ENCODE data around the gene HCFC1R1.

HCFC1R1 gene

GRCh38 chr16:3012246-3012645 lies 11.5 kb downstream of the HCFC1R1 start:
- H3K9me3 ChIP-seq (ENCODE audit: control insufficient read depth, insufficient read depth, low read length): no peaks in the 10 kb centered on the region
- peak overlapping the region; percentile 45; the same call in 1 of the 2 replicates for H3K9ac ChIP-seq (ENCODE audit: low read depth, low read length)
- peaks cover 52% of the 10 kb centered on the region for H3K4me1 ChIP-seq (ENCODE audit: insufficient read depth, low read length)
- peaks cover 4% of the 10 kb centered on the region; the same call in 1 of the 2 replicates for H3K36me3 ChIP-seq (ENCODE audit: insufficient read depth, low read length)

DNA sequence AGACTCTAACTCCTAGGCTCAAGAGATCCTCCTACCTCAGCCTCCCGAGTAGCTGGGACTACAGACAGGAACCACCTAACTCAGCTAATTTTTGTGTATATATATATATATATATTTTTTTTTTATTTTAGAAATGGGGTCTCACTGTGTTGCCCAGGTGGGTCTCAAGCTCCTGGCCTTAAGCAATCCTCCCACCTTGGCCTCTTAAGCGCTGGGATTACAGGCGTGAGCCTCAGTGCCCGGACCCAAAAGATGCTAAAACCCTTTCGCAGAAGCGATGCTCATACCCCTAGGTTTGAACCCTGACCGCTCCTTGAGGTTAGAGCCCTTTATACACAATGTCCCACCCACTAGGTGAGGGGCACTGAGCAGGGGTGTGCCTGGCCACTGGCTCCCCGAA lies 13.2 kb downstream of the HCFC1R1 start:
- Histone ChIP-seq H3K36me3 (ENCODE audit: insufficient read depth, low read length) (peaks cover 4% of the 10 kb centered on the region; the same call in 1 of the 2 replicates), H3K4me1 (ENCODE audit: insufficient read depth, low read length) (peaks cover 59% of the 10 kb centered on the region), H3K9me3 (ENCODE audit: control insufficient read depth, insufficient read depth, low read length) (no peaks in the 10 kb centered on the region), H3K9ac (ENCODE audit: low read depth, low read length) (no peak overlapping the region)

GRCh38 chr16:3009568-3010390 lies 14.0 kb downstream of the HCFC1R1 start:
- Histone ChIP-seq H3K4me1 (ENCODE audit: insufficient read depth, low read length) (peaks cover 59% of the 10 kb centered on the region), H3K9ac (ENCODE audit: low read depth, low read length) (peak overlapping the region; percentile 34), H3K36me3 (ENCODE audit: insufficient read depth, low read length) (peaks cover under 1% of the 10 kb centered on the region; the same call in 1 of the 2 replicates), H3K9me3 (ENCODE audit: control insufficient read depth, insufficient read depth, low read length) (no peaks in the 10 kb centered on the region)

GRCh38 chr16:3008690-3009037 lies 15.1 kb downstream of the HCFC1R1 start:
- Histone ChIP-seq H3K36me3 (ENCODE audit: insufficient read depth, low read length) (no peaks in the 10 kb centered on the region), H3K9ac (ENCODE audit: low read depth, low read length) (peak overlapping the region; percentile 34), H3K9me3 (ENCODE audit: control insufficient read depth, insufficient read depth, low read length) (no peaks in the 10 kb centered on the region), H3K4me1 (ENCODE audit: insufficient read depth, low read length) (peaks cover 50% of the 10 kb centered on the region)

DNA sequence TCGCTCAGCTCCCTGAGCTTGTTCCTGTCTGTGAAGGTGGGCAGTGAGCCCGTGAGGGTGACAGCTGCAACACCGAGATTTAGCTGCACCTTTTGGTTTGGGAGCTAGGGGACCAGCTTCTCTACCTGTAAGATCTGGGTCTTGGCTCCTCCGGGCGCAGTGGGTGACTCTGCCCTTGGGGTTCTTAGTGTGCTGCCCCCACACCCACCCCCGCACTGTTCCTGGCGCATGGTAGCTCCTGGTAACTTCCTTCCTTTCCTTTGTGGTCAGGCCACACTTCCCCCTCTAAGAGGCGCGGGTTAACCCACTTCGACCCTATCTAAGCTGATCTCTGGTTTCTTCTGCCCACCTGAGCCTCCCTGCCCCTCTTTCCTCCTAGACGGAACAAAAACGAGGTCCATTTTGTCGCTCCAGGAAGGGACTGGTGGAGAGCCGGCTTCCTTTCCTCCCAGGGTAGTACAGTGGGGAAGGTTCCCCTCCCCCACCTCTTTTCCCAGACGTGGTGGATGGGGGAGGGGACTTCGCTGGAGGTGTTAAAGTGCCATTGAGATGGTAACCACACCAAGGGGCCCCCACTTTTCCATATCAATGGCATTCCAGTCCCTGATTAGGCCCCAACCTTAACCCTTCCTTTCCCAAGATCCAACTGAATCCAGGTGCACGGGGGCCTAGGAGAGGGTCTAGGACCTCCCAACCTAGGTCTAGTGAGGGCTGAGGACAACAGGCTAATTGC lies 15.6 kb downstream of the HCFC1R1 start:
- Histone ChIP-seq H3K4me1 (ENCODE audit: insufficient read depth, low read length) (peaks cover 45% of the 10 kb centered on the region), H3K36me3 (ENCODE audit: insufficient read depth, low read length) (no peaks in the 10 kb centered on the region), H3K9me3 (ENCODE audit: control insufficient read depth, insufficient read depth, low read length) (no peaks in the 10 kb centered on the region), H3K9ac (ENCODE audit: low read depth, low read length) (peak overlapping the region; percentile 55)

- no peaks in the 10 kb centered on the region for H3K36me3 ChIP-seq (ENCODE audit: insufficient read depth, low read length)
- H3K4me1 ChIP-seq (ENCODE audit: insufficient read depth, low read length): peaks cover 41% of the 10 kb centered on the region
These were observed 16.4 kb downstream of the HCFC1R1 start for GRCh38 chr16:3007059-3007956.

DNA sequence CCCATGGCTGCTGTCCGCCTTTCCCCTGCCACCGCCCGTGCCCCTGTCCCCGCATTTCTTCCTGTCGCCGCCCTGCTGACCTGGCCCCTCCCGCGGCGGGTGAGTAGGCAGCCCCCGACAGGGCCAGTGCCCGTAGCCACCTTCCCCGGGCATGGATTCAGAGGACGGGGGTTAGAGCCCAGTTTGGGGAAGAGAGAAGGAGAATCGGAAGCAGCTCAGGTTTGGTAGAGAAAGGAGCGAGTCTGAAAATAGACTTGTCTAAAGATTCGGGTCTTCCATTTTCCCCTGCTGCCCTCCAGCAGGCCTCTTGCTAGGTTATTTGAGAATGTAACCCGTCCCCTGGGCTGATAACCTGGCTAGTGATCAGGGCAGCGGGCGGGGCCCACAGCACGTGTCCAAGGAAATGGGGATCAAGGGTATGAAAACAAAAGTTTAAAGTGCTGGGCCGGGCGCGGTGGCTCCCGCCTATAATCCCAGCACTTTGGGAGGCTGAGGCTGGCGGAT lies 18.9 kb downstream of the HCFC1R1 start:
- H3K36me3 ChIP-seq (ENCODE audit: insufficient read depth, low read length): no peaks in the 10 kb centered on the region
- peaks cover 25% of the 10 kb centered on the region for H3K4me1 ChIP-seq (ENCODE audit: insufficient read depth, low read length)
- no peaks in the 10 kb centered on the region for H3K9me3 ChIP-seq (ENCODE audit: control insufficient read depth, insufficient read depth, low read length)
- peak overlapping the region; percentile 71 for H3K9ac ChIP-seq (ENCODE audit: low read depth, low read length)

More at GRCh38 chr16:3007059-3007956, 16.4 kb downstream of the HCFC1R1 start:
- Histone ChIP-seq H3K9me3 (ENCODE audit: control insufficient read depth, insufficient read depth, low read length) (no peaks in the 10 kb centered on the region), H3K9ac (ENCODE audit: low read depth, low read length) (peak overlapping the region; percentile 55)

DNA sequence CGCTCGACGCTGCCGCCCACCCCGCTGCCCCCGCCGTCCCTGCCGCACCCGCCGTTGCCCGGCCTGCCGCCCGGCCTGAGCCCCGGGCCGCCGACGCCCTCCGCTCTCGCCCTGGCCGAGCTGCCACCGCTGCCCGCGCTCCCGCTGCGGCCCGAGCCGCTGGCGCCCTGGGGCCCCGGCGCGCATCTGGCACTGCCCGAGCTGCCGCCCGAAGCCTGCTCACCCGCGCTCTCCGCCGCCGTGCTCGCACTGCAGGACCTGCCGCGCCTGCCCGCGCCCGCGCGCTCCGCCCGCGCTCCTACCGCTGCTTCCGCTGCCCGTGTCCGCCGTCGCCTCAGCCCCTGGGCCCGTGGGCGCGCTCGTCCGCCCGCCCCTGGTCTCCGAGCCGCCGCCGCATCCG lies 19.4 kb downstream of the HCFC1R1 start:
- Histone ChIP-seq H3K9ac (ENCODE audit: low read depth, low read length) (no peak overlapping the region), H3K36me3 (ENCODE audit: insufficient read depth, low read length) (no peaks in the 10 kb centered on the region), H3K4me1 (ENCODE audit: insufficient read depth, low read length) (peaks cover 23% of the 10 kb centered on the region), H3K9me3 (ENCODE audit: control insufficient read depth, insufficient read depth, low read length) (no peaks in the 10 kb centered on the region)

DNA sequence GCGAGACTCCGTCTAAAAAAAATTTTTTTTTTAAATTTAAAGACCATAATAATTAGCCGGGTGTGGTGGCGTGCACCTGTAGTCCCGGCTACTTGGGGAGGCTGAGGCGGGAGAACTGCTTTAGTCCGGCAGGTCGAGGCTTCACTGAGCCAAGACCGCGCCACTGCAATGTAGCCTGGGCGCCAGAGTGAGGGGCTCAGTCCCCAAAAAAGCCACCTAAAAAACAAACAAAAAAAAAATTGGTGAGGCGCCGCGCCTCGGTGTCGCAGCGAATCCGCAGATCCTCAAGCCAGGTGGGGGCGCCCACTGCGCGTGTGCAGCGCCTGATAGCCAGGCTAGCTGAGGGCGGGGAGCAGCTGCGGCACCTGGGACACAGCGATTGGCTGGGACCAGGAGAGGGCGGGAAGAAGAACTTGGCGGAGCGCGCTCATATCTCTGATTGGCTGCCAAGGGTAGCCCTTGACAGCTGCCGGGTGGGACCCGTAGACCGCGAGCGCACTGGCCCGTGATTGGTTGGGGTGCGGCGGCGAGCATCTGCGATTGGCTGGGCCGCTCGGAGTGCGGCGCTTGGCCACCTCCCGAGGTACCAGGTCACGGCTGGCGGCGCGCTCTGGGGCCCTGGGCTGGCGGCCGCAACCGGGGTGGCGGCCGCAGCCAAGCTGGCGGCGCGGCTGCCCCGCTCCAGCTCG lies 20.0 kb downstream of the HCFC1R1 start:
- no peak overlapping the region for H3K9ac ChIP-seq (ENCODE audit: low read depth, low read length)
- H3K36me3 ChIP-seq (ENCODE audit: insufficient read depth, low read length): no peaks in the 10 kb centered on the region
- H3K4me1 ChIP-seq (ENCODE audit: insufficient read depth, low read length): peaks cover 20% of the 10 kb centered on the region
- no peaks in the 10 kb centered on the region for H3K9me3 ChIP-seq (ENCODE audit: control insufficient read depth, insufficient read depth, low read length)

- no peak overlapping the region for H3K9ac ChIP-seq (ENCODE audit: low read depth, low read length)
- peaks cover 6% of the 10 kb centered on the region for H3K4me1 ChIP-seq (ENCODE audit: insufficient read depth, low read length)
- H3K36me3 ChIP-seq (ENCODE audit: insufficient read depth, low read length): no peaks in the 10 kb centered on the region
- H3K9me3 ChIP-seq (ENCODE audit: control insufficient read depth, insufficient read depth, low read length): no peaks in the 10 kb centered on the region
These were observed 22.4 kb downstream of the HCFC1R1 start for GRCh38 chr16:3001316-3001715.

GRCh38 chr16:3000540-3000939 lies 23.2 kb downstream of the HCFC1R1 start:
- H3K9me3 ChIP-seq (ENCODE audit: control insufficient read depth, insufficient read depth, low read length): no peaks in the 10 kb centered on the region
- H3K9ac ChIP-seq (ENCODE audit: low read depth, low read length): no peak overlapping the region
- no peaks in the 10 kb centered on the region for H3K36me3 ChIP-seq (ENCODE audit: insufficient read depth, low read length)
- peaks cover 6% of the 10 kb centered on the region for H3K4me1 ChIP-seq (ENCODE audit: insufficient read depth, low read length)

GRCh38 chr16:2999929-3000328 lies 23.8 kb downstream of the HCFC1R1 start:
- H3K9me3 ChIP-seq (ENCODE audit: control insufficient read depth, insufficient read depth, low read length): no peaks in the 10 kb centered on the region
- no peaks in the 10 kb centered on the region for H3K36me3 ChIP-seq (ENCODE audit: insufficient read depth, low read length)
- H3K4me1 ChIP-seq (ENCODE audit: insufficient read depth, low read length): peaks cover 6% of the 10 kb centered on the region
- no peak overlapping the region for H3K9ac ChIP-seq (ENCODE audit: low read depth, low read length)

GRCh38 chr16:2996298-2996697 lies 27.4 kb downstream of the HCFC1R1 start:
- Histone ChIP-seq H3K36me3 (ENCODE audit: insufficient read depth, low read length) (no peaks in the 10 kb centered on the region), H3K4me1 (ENCODE audit: insufficient read depth, low read length) (peaks cover 7% of the 10 kb centered on the region), H3K9me3 (ENCODE audit: control insufficient read depth, insufficient read depth, low read length) (no peaks in the 10 kb centered on the region), H3K9ac (ENCODE audit: low read depth, low read length) (no peak overlapping the region)
